K562 (cell line): ENCODE measurements around the gene NUP133. TPM values are rescaled to one million over a fixed set of nuclear protein-coding genes. Genes with fewer than 3 reads are reported as not detected.

Experiments used
- ATAC-seq: fragments of 200-7000 bp; cut with Tn5 transposase; 3 replicates; pipeline ENCODE4 v1.9.1; 2020; ENCODE audit warnings: moderate library complexity
- BruUV-seq: library from RNA; stranded (reverse); fragments of 400-500 nt; replicated peaks from 2 replicates; lab custom pipeline; 2021; lab: Mats Ljungman, UMichigan
- CTCF ChIA-PET: fragments of 300-600 bp; formaldehyde crosslinking; extraction: SDS; loops from one replicate; lab custom pipeline; 2021; ENCODE audit warnings: low intra/inter-chr PET ratio; lab: Yijun Ruan, JAX
- POLR2A ChIA-PET: fragments of 300-600, 350-650 bp; sonication (Branson Sonifier 250); formaldehyde crosslinking; extraction: SDS; loops from one replicate; lab custom pipeline; 2021; ENCODE audit warnings: antibody characterized with exemption, inconsistent platforms; lab: Yijun Ruan, JAX
- DNase-seq, 4 experiments: peaks; one replicate each; pipeline versions ENCODE4 v3.0.0 to v3.0.0-alpha.2; 2011 to 2018; ENCODE audit warnings: low spot score in 3 of 4, mixed read lengths in 3 of 4; ENCODE audit errors: extremely low read depth in 1 of 4
- FAIRE-seq: peaks from 2 replicates; lab custom pipeline; 2011; peaks lifted over from hg19 to GRCh38; lab: Jason Lieb, UNC
- H2AFZ ChIP-seq: 2 replicates; pipeline ENCODE4 v1.6.0; 2011; ENCODE audit warnings: low read depth, low read length, control low read depth, inconsistent platforms
- H3K27ac ChIP-seq: fragments of 200-600 bp; 3 replicates; pipeline ENCODE4 v1.8.0; 2011; ENCODE audit warnings: low read depth, mild to moderate bottlenecking, control low read depth, inconsistent platforms, low read length, moderate library complexity, mixed read lengths; ENCODE audit errors: extremely low read depth
- H3K27me3 ChIP-seq, 2 experiments: fragments of 300-600 bp in 1 of 2; 2 replicates in 1 of 2; 3 replicates in 1 of 2; pipeline versions ENCODE4 v1.6.0 to v1.8.0; 2011; ENCODE audit warnings: inconsistent platforms in 2 of 2, low read length in 2 of 2, mild to moderate bottlenecking in 1 of 2, mixed read lengths in 1 of 2, moderate library complexity in 1 of 2; ENCODE audit not compliant: control insufficient read depth in 2 of 2, insufficient read depth in 2 of 2
- H3K36me3 ChIP-seq: fragments of 300-600 bp; 3 replicates; pipeline ENCODE4 v1.8.0; 2011; ENCODE audit warnings: mild to moderate bottlenecking, low read length, inconsistent platforms; ENCODE audit not compliant: control insufficient read depth, insufficient read depth
- H3K4me1 ChIP-seq, 2 experiments: fragments of 200-600 bp in 1 of 2; replicated peaks in 1 of 2; 2 replicates in 1 of 2; 3 replicates in 1 of 2; pipeline versions ENCODE4 v1.5.1 to v1.8.0; 2011; ENCODE audit warnings: inconsistent platforms in 2 of 2, low read length in 2 of 2, mild to moderate bottlenecking in 1 of 2, mixed read lengths in 1 of 2, moderate library complexity in 1 of 2; ENCODE audit not compliant: control insufficient read depth in 2 of 2, insufficient read depth in 2 of 2
- H3K4me2 ChIP-seq: 2 replicates; pipeline ENCODE4 v1.6.1; 2011; ENCODE audit warnings: low read length, control low read depth, inconsistent platforms, mixed read lengths; ENCODE audit not compliant: insufficient read depth
- H3K4me3 ChIP-seq: fragments of 200-600 bp; sonication (generic), shearing (Covaris generic); 2 replicates; pipeline ENCODE4 v1.5.1; 2016; ENCODE audit warnings: control low read depth, inconsistent platforms
- H3K79me2 ChIP-seq: fragments of 200-600 bp; 3 replicates; pipeline ENCODE4 v1.8.0; 2011; ENCODE audit warnings: low read length, inconsistent platforms; ENCODE audit not compliant: control insufficient read depth, insufficient read depth
- H3K9ac ChIP-seq, 2 experiments: 2 replicates each; pipeline versions ENCODE4 v1.6.0 to v1.6.1; 2011; ENCODE audit warnings: low read depth in 2 of 2, low read length in 2 of 2, control low read depth in 1 of 2, inconsistent platforms in 1 of 2, mild to moderate bottlenecking in 1 of 2, mixed read lengths in 1 of 2; ENCODE audit not compliant: insufficient read depth in 1 of 2
- H3K9me1 ChIP-seq: one replicate; pipeline ENCODE4 v1.6.0; 2011; ENCODE audit warnings: inconsistent platforms, mild to moderate bottlenecking, low read length, moderate library complexity; ENCODE audit not compliant: control insufficient read depth, insufficient read depth
- H3K9me3 ChIP-seq: replicated peaks from 2 replicates; pipeline ENCODE4 v1.5.1; 2011; ENCODE audit warnings: low read depth, low read length, inconsistent platforms; ENCODE audit not compliant: control insufficient read depth, insufficient read depth
- H4K20me1 ChIP-seq: replicated peaks from 2 replicates; pipeline ENCODE4 v1.6.1; 2011; ENCODE audit warnings: low read length, inconsistent platforms, mixed read lengths; ENCODE audit not compliant: control insufficient read depth, insufficient read depth
- BRCA1 ChIP-seq, 2 experiments: fragments of 450-650 bp in 1 of 2; sonication (generic) in 1 of 2; formaldehyde crosslinking in 1 of 2; IDR thresholded peaks; 2 replicates each; pipeline versions ENCODE4 v1.5.0 to v1.6.1; 2017 to 2020; ENCODE audit warnings: mild to moderate bottlenecking in 1 of 2, missing genetic modification reagents in 1 of 2
- BRD9 ChIP-seq: fragments of 450-650 bp; IDR thresholded peaks from 2 replicates; pipeline ENCODE4 v1.6.1; 2018; ENCODE audit warnings: low read depth; ENCODE audit not compliant: partially characterized antibody
- CCAR2 ChIP-seq: fragments of 200-400 bp; formaldehyde crosslinking; IDR thresholded peaks from 2 replicates; pipeline ENCODE4 v1.6.1; 2017; ENCODE audit warnings: mild to moderate bottlenecking, low read depth, low read length
- FOXK1 ChIP-seq: sonication (generic); formaldehyde crosslinking; IDR thresholded peaks from 2 replicates; pipeline ENCODE4 v1.8.0; 2022; ENCODE audit warnings: missing genetic modification reagents, mild to moderate bottlenecking, borderline replicate concordance
- HDAC1 ChIP-seq, 2 experiments: fragments of 450-650 bp; IDR thresholded peaks; 2 replicates each; pipeline ENCODE4 v1.6.1; 2016 to 2017; ENCODE audit warnings: inconsistent platforms in 1 of 2, mild to moderate bottlenecking in 1 of 2, moderate library complexity in 1 of 2
- IFI16 ChIP-seq: fragments of 250-450 bp; sonication (Bioruptor Pico); IDR thresholded peaks from 2 replicates; pipeline ENCODE4 v2.1.2; 2022; ENCODE audit warnings: mild to moderate bottlenecking, inconsistent platforms
- SIN3A ChIP-seq, 2 experiments: fragments of 150-350 bp in 1 of 2; IDR thresholded peaks; 2 replicates each; pipeline ENCODE4 v1.6.1; 2011 to 2016; ENCODE audit warnings: borderline replicate concordance in 2 of 2, low read depth in 2 of 2, low read length in 2 of 2, mild to moderate bottlenecking in 2 of 2, moderate library complexity in 2 of 2; ENCODE audit not compliant: control insufficient read depth in 1 of 2
- SIRT6 ChIP-seq: IDR thresholded peaks from one replicate; pipeline ENCODE4 v1.6.1; 2012; ENCODE audit warnings: low read depth, mild to moderate bottlenecking, control low read depth, inconsistent platforms, low read length, moderate library complexity
- SIX5 ChIP-seq, 2 experiments: IDR thresholded peaks; 2 replicates each; pipeline ENCODE4 v1.6.1; 2011; ENCODE audit warnings: low read length in 2 of 2, borderline replicate concordance in 1 of 2, low read depth in 1 of 2, mild to moderate bottlenecking in 1 of 2, moderate library complexity in 1 of 2; ENCODE audit not compliant: insufficient read depth in 1 of 2
- THAP7 ChIP-seq: fragments of 250-450 bp; sonication (Bioruptor Pico); IDR thresholded peaks from 2 replicates; pipeline ENCODE4 v1.5.0; 2021
- ZNF175 ChIP-seq: fragments of 200-800 bp; sonication (Bioruptor generic); IDR thresholded peaks from 2 replicates; pipeline ENCODE4 v1.6.1; 2016; ENCODE audit warnings: low read depth, mild to moderate bottlenecking, missing genetic modification characterization, missing compliant biosample characterization
- ZNF23 ChIP-seq: fragments of 250-450 bp; sonication (Bioruptor Pico); IDR thresholded peaks from 2 replicates; pipeline ENCODE4 v1.4.0; 2020; ENCODE audit warnings: mild to moderate bottlenecking
- ZNF511 ChIP-seq: sonication (generic); formaldehyde crosslinking; IDR thresholded peaks from 2 replicates; pipeline ENCODE4 v1.8.0; 2022; ENCODE audit warnings: mild to moderate bottlenecking, missing genetic modification reagents
- WGBS: fragments of 100-300 bp; shearing (Covaris generic); methylation state at CpG from one replicate; pipeline ENCODE4 v1.1.6; 2016; ENCODE audit warnings: low coverage, mixed read lengths; ENCODE audit not compliant: insufficient coverage; ENCODE audit errors: missing lambda C conversion rate; 5-methylcytosine and 5-hydroxymethylcytosine counted together
- in situ Hi-C: fragments of 300-500 bp; cut with MboI; formaldehyde crosslinking; loops from 4 replicates; pipeline ENCODE4 v1.15.0; 2018; ENCODE audit warnings: inconsistent platforms, mixed read lengths
- intact Hi-C: fragments of 100-400 bp; cut with micrococcal nuclease; formaldehyde crosslinking; loops from 2 replicates; pipeline ENCODE4 v1.14.2; 2022
- polyA plus RNA-seq, 8 experiments: library from polyadenylated mRNA; depleted of rRNA in 4 of 8; stranded (reverse) in 5 of 8; unstranded in 3 of 8; fragments of >200 nt; fragmentation: Nextera tagmentation in 2 of 8; fragmentation: Illumina TruSeq in 1 of 8; extraction: Ambion mirVana in 2 of 8; extraction: Trizol in 1 of 8; gene quantifications; 2 replicates each; pipeline versions ENCODE4 v1.2.1 to v1.2.3, GENCODE V29; 2011 to 2014; ENCODE audit warnings: inconsistent platforms in 1 of 8, missing spikeins in 1 of 8
- total RNA-seq, 7 experiments: library from RNA; depleted of rRNA in 6 of 7; stranded (reverse); fragments of >200 nt in 6 of 7; fragmentation: Illumina TruSeq in 2 of 7; extraction: Trizol in 2 of 7; gene quantifications; 2 replicates each; pipeline versions ENCODE4 v1.2.1 to v1.2.3, GENCODE V29; 2011 to 2021; ENCODE audit warnings: low replicate concordance in 1 of 7
- TF ChIP-seq, protein P1 (sequence below): sonication (generic); formaldehyde crosslinking; IDR thresholded peaks from 2 replicates; pipeline ENCODE4 v1.8.0; 2022; ENCODE audit warnings: missing genetic modification reagents, mild to moderate bottlenecking, moderate library complexity, borderline replicate concordance
- TF ChIP-seq, protein P2 (sequence below): sonication (generic); formaldehyde crosslinking; IDR thresholded peaks from 2 replicates; pipeline ENCODE4 v1.4.0; 2020; ENCODE audit warnings: mild to moderate bottlenecking, missing genetic modification reagents

The NUP133 gene
- total and polyA plus RNA-seq, 9 of the 15 experiments (the other 6 are each of a cell fraction or from before 2014, with no cell fraction given) = 21.7 to 85.1 (median 61.3) TPM

DNA sequence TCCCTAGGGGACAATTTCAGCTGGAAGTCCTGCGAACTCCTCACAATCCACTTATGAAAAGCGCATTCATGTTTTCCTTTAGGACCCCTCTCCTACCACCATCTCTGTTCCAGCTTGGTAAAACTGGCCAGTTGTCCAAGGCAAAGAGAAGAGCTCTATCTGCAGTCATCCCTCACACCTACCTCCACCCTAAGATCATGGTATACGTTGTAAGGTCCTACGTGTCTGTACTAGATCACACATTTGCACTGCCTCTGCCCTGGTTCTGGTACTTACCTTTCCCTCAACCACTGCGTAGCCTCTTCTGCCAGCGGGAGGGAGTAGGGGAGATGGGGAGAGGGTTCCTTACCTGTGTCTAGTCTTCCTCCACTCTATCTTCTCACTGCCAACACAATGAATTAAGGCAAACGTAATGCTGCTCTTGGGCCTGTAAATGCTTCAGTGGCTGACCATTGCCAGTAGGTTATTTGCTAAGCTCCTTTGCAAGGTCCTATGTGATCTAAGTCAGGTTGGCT is 739 bp upstream of the NUP133 start:
- no peaks in the 10 kb centered on the region for H3K27me3 ChIP-seq
- peak overlapping the region; percentile 95 to 97 for H3K9ac ChIP-seq
- ChIA-PET CTCF (no interaction called here), POLR2A (interaction anchor here (0.6 to 6.0 kb wide), 20 partner anchors 9 to 914 kb away, joined by 3 to 45 read pairs (median 4); partner anchors contain the start of genes ABCB10 and RAB4A)
- intact Hi-C loops = loop anchor here (2.0 to 5.0 kb wide), 4 partner anchors 46 to 237 kb away; partner anchors contain the start of genes CCSAP, RAB4A, TAF5L and URB2
- peaks cover 6 to 14% of the 10 kb centered on the region in 2 experiments; a peak in 3 of 5 replicates for H3K4me1 ChIP-seq
- peak overlapping the region; percentile 99 for H3K4me2 ChIP-seq
- H2AFZ ChIP-seq = peak overlapping the region; percentile 100
- in situ Hi-C loops = no loop called here
- H3K9me3 ChIP-seq = no peaks in the 10 kb centered on the region
- peak overlapping the region; percentile 97 for H3K27ac ChIP-seq
- no TSS peak for BruUV-seq
- H3K79me2 ChIP-seq = peaks cover 29% of the 10 kb centered on the region
- no peaks in the 10 kb centered on the region for H4K20me1 ChIP-seq
- H3K9me1 ChIP-seq = no peaks in the 10 kb centered on the region
- 29% methylated on average over 7 of the region's 7 CpGs for WGBS
- FAIRE-seq = peak; percentile 56
- peak in 2 of 4 experiments; percentile 35 to 37 for DNase-seq
- H3K4me3 ChIP-seq = peak overlapping the region; percentile 96
- peaks cover 15% of the 10 kb centered on the region; the same call in 2 of the 3 replicates for H3K36me3 ChIP-seq
- peak; percentile 38 for ATAC-seq
- 0 out of 4 replicates have a peak, but pooled peaks of 1 of the 2 experiments have one; percentile 28 for TF ChIP-seq SIN3A (IDR thresholded peaks at IDR 0.05; ENCODE audit: borderline replicate concordance in 2 of 2, control insufficient read depth in 1 of 2, low read depth in 2 of 2, low read length in 2 of 2)
- TF ChIP-seq THAP7 (CRISPR knock-in tag) = no peak
- no peak for TF ChIP-seq ZNF511
- TF ChIP-seq FOXK1 (CRISPR knock-in tag) = no peak
- TF ChIP-seq, protein P1, sequence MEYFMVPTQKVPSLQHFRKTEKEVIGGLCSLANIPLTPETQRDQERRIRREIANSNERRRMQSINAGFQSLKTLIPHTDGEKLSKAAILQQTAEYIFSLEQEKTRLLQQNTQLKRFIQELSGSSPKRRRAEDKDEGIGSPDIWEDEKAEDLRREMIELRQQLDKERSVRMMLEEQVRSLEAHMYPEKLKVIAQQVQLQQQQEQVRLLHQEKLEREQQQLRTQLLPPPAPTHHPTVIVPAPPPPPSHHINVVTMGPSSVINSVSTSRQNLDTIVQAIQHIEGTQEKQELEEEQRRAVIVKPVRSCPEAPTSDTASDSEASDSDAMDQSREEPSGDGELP (CRISPR knock-in tag) = no peak
- no peak for TF ChIP-seq SIX5 (IDR thresholded peaks at IDR 0.05; ENCODE audit: borderline replicate concordance in 1 of 2, insufficient read depth in 1 of 2, low read depth in 1 of 2, low read length in 2 of 2)
- no peak for TF ChIP-seq HDAC1 (IDR thresholded peaks at IDR 0.05)
- no peak for TF ChIP-seq ZNF23 (CRISPR knock-in tag)
- no peak for TF ChIP-seq BRCA1 (IDR thresholded peaks at IDR 0.05)
- 0 out of 2 replicates have a peak, but pooled peaks have one; percentile 24 for TF ChIP-seq BRCA1 (CRISPR knock-in tag; IDR thresholded peaks at IDR 0.05)
- no peak for TF ChIP-seq IFI16 (CRISPR knock-in tag)
- no peak for TF ChIP-seq SIRT6
- TF ChIP-seq BRD9 = peak; percentile 4
- TF ChIP-seq, protein P2, sequence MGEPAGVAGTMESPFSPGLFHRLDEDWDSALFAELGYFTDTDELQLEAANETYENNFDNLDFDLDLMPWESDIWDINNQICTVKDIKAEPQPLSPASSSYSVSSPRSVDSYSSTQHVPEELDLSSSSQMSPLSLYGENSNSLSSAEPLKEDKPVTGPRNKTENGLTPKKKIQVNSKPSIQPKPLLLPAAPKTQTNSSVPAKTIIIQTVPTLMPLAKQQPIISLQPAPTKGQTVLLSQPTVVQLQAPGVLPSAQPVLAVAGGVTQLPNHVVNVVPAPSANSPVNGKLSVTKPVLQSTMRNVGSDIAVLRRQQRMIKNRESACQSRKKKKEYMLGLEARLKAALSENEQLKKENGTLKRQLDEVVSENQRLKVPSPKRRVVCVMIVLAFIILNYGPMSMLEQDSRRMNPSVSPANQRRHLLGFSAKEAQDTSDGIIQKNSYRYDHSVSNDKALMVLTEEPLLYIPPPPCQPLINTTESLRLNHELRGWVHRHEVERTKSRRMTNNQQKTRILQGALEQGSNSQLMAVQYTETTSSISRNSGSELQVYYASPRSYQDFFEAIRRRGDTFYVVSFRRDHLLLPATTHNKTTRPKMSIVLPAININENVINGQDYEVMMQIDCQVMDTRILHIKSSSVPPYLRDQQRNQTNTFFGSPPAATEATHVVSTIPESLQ (CRISPR knock-in tag) = 0 out of 2 replicates have a peak, but pooled peaks have one; percentile 11
- TF ChIP-seq ZNF175 (CRISPR knock-in tag) = peak; percentile 32; the same call in 1 of the 2 replicates
- TF ChIP-seq CCAR2 = no peak
